IPS-18a (cell line): ENCODE measurements around the gene TRIP4.
"Not testable (repeated sequence)": the region's sequence is repeated elsewhere in the genome, so short reads cannot be mapped to it uniquely, and the experiment has no call there.

Experiments
- H3K27ac ChIP-seq: one replicate; pipeline ENCODE4 v1.5.1; 2013; ENCODE audit warnings: low read length
- H3K27me3 ChIP-seq: one replicate; pipeline ENCODE4 v1.6.1; 2013; ENCODE audit warnings: mild to moderate bottlenecking, low read length; ENCODE audit not compliant: control insufficient read depth, insufficient read depth
- H3K36me3 ChIP-seq: one replicate; pipeline ENCODE4 v1.6.1; 2013; ENCODE audit warnings: low read depth, low read length; ENCODE audit not compliant: control insufficient read depth
- H3K4me1 ChIP-seq: one replicate; pipeline ENCODE4 v1.6.1; 2013; ENCODE audit warnings: low read depth, low read length; ENCODE audit not compliant: control insufficient read depth
- H3K4me3 ChIP-seq: one replicate; pipeline ENCODE4 v1.5.1; 2013; ENCODE audit warnings: low read length
- H3K9ac ChIP-seq: one replicate; pipeline ENCODE4 v1.6.1; 2013; ENCODE audit warnings: mild to moderate bottlenecking, low read length, moderate library complexity
- H3K9me3 ChIP-seq: one replicate; pipeline ENCODE4 v1.6.1; 2013; ENCODE audit warnings: low read depth, low read length; ENCODE audit not compliant: control insufficient read depth

TRIP4 gene

GRCh38 chr15:64387562-64388168 is at the start of gene TRIP4:
TSS of gene TRIP4 (plus strand) at chr15:64387836. CDS start at chr15:64387864, 28 bp downstream.
- no peaks in the 10 kb centered on the region for H3K9me3 ChIP-seq
- no peaks in the 10 kb centered on the region for H3K27me3 ChIP-seq
- peak within 1 kb of the TSS; percentile 94 for H3K4me3 ChIP-seq
- peak within 1 kb of the TSS; percentile 64 for H3K27ac ChIP-seq
- H3K9ac ChIP-seq = peak within 1 kb of the TSS; percentile 85
- H3K36me3 ChIP-seq = no peaks in the 10 kb centered on the region
- H3K4me1 ChIP-seq = no peaks in the 10 kb centered on the region

- Histone ChIP-seq H3K27ac (no peak overlapping the region), H3K27me3 (no peaks in the 10 kb centered on the region), H3K9me3 (no peaks in the 10 kb centered on the region), H3K9ac (no peak overlapping the region), H3K4me3 (no peak overlapping the region), H3K4me1 (no peaks in the 10 kb centered on the region), H3K36me3 (no peaks in the 10 kb centered on the region)
These were observed 47.3 kb upstream of the TRIP4 start for GRCh38 chr15:64340355-64340754.

DNA sequence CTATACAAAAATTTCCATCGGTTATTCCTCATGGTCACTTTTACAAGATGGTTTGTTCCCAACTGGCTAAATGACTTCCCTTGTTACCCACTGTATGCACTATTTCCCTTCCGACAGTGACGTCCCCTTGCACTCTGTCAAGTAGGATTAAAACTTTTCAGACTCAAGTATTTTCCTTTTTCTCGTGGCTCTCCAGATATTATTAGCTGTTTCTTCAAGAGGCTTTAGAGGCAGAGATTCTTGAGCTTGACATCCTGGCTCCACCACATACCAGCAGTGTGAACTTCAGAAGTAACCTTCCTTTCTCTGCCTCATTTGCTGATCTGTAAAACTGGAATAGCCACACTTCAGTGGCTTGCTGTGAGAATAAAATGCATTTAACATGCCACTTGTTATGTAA is 45.7 kb upstream of the TRIP4 start:
- no peak overlapping the region for H3K27ac ChIP-seq

DNA sequence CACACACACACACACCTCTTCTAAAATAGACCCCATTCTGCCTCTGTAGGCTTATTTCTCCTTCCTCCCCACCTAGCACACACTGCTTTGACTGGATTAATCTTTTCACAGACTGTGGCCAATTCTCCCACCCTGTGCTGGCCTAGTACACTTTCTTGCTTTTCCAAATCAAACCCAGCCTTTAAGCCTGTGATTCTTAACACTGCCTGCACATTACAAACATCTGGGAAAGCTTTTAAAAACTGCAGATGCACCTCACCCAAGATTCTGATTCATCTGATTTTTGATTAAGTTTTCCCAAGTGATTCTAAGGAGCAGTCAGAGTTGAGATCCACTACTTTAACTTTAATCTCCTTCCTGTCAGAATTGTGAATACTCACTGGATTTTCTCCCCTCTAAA is 44.4 kb upstream of the TRIP4 start:
- Histone ChIP-seq H3K27ac (no peak overlapping the region), H3K9me3 (no peaks in the 10 kb centered on the region), H3K36me3 (no peaks in the 10 kb centered on the region), H3K4me1 (no peaks in the 10 kb centered on the region), H3K27me3 (no peaks in the 10 kb centered on the region), H3K4me3 (no peak overlapping the region), H3K9ac (no peak overlapping the region)

More for the DNA sequence above, 45.7 kb upstream of the TRIP4 start:
- H3K4me3 ChIP-seq = no peak overlapping the region
- no peaks in the 10 kb centered on the region for H3K9me3 ChIP-seq
- no peaks in the 10 kb centered on the region for H3K27me3 ChIP-seq
- H3K9ac ChIP-seq = no peak overlapping the region
- H3K4me1 ChIP-seq = no peaks in the 10 kb centered on the region
- no peaks in the 10 kb centered on the region for H3K36me3 ChIP-seq

DNA sequence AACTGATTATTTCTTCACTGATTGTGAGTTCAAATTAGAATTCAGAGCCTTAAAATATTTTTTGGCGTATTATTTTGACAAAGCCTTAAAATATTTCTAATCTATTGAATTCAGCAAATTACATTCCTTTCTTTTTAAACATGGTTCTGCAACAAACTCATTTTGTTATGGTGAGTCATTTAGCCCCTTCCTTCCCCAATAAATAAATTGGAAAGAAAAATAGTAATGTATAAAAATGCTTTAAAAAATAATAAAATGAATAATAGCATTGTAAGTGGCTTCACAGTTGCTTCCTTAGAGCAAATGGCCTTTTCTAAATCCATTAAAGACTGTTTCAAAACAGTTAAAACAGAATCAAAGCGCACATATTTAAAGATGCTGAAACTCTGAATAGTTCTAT is 43.8 kb upstream of the TRIP4 start:
- Histone ChIP-seq H3K4me1 (no peaks in the 10 kb centered on the region), H3K9ac (no peak overlapping the region)

DNA sequence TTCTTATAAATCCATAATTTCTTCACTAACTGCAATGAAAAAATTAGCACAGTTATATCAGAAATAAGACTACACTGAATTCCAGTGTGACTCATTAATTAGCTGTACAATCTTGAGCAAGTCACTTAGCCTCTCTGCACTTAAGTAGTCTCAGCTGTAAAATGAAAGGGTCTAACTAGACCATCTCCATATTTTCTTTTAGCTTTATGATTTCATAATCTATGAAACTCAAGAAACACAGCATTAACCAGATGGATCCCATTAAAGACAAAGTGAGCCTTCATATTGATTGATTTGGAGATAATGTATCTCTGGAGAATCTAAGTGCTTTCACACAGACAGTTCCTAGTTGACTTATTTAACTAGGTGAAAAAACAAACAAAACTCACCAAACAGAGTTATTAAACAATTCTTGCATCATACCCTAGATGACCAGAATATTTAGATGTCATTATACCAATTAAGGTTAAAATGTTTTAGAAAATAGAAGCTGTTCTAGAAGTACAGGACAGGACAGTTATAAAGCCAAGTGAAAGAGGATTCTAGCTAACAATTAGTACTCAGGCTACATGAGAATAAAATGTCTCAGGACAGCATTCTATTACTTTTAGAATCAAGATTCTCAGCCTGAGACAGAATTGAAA is 42.9 kb upstream of the TRIP4 start:
- H3K27ac ChIP-seq = no peak overlapping the region
- H3K4me1 ChIP-seq = no peaks in the 10 kb centered on the region
- H3K27me3 ChIP-seq = no peaks in the 10 kb centered on the region

More for the DNA sequence above, 43.8 kb upstream of the TRIP4 start:
- Histone ChIP-seq H3K27me3 (no peaks in the 10 kb centered on the region), H3K36me3 (no peaks in the 10 kb centered on the region), H3K9me3 (no peaks in the 10 kb centered on the region), H3K4me3 (no peak overlapping the region), H3K27ac (no peak overlapping the region)

GRCh38 chr15:64346242-64346641 is 41.4 kb upstream of the TRIP4 start:
- H3K4me3 ChIP-seq, H3K9ac ChIP-seq, H3K36me3 ChIP-seq, H3K9me3 ChIP-seq, H3K27me3 ChIP-seq, H3K4me1 ChIP-seq, H3K27ac ChIP-seq: not testable (repeated sequence)

More for the DNA sequence above, 42.9 kb upstream of the TRIP4 start:
- Histone ChIP-seq H3K4me3 (no peak overlapping the region), H3K9ac (no peak overlapping the region), H3K9me3 (no peaks in the 10 kb centered on the region), H3K36me3 (no peaks in the 10 kb centered on the region)

DNA sequence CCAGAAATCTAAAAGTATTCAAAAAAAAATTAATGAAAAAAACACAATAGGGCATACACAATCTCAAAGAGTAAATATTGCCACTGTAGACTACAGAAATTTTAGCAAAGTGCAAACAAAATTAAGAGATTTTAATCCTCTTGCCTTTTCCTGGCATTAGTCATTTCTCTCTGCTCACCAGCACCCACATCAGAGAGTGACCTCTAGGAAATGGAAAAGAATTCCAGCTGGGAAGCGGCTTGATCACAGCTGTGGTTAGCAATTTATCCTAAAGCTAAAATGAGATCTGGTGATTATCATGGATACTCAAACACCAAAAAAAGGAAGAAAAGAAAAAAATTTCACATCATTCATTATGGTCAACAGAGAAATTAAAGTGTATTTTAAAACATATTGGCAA is 39.2 kb upstream of the TRIP4 start:
- Histone ChIP-seq H3K4me1 (no peaks in the 10 kb centered on the region), H3K9ac (no peak overlapping the region), H3K4me3 (no peak overlapping the region), H3K9me3 (no peaks in the 10 kb centered on the region), H3K36me3 (no peaks in the 10 kb centered on the region), H3K27ac (no peak overlapping the region), H3K27me3 (no peaks in the 10 kb centered on the region)

DNA sequence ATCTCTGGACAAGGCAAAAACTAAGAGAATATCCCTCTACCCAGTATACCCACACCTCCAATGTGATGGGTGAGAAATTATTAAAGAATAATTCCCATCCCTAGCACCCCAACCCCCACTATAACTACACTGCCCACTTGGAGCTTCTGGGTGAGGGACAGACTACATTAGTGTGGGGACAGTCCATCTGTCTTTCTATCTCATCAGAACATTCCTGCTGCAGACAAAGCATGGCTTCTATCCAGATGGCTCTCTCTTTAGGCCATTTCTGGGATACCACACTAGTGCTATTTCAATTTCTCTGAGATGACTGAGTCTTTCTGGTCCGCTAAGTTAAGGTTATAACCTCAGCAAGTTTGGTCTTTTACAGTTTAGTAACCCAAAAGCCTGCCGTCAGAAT is 38.3 kb upstream of the TRIP4 start:
- peaks cover under 1% of the 10 kb centered on the region for H3K4me1 ChIP-seq
- no peaks in the 10 kb centered on the region for H3K36me3 ChIP-seq
- H3K4me3 ChIP-seq = no peak overlapping the region
- no peaks in the 10 kb centered on the region for H3K27me3 ChIP-seq
- H3K9me3 ChIP-seq = no peaks in the 10 kb centered on the region
- no peak overlapping the region for H3K27ac ChIP-seq
- no peak overlapping the region for H3K9ac ChIP-seq

DNA sequence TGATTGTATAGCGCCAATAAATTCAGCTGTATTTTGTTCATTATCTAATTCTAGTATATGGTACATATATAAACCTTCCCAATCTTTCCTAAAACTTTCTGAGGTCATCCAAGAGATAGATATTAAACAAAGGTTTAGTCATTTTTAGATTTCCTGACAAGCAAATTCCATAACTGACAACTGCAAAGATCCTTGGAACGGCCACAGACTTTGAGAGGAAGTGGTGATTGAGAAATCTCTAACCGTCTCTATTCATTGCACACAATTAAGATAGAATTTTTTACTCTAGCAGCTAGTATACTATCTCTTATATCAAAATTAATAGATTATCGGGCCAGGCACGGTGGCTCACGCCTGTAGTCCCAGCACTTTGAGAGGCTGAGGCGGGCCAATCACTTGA is 36.4 kb upstream of the TRIP4 start:
- Histone ChIP-seq H3K27me3 (no peaks in the 10 kb centered on the region), H3K27ac (no peak overlapping the region), H3K9ac (no peak overlapping the region), H3K4me3 (no peak overlapping the region), H3K36me3 (no peaks in the 10 kb centered on the region), H3K4me1 (peaks cover 5% of the 10 kb centered on the region), H3K9me3 (no peaks in the 10 kb centered on the region)

DNA sequence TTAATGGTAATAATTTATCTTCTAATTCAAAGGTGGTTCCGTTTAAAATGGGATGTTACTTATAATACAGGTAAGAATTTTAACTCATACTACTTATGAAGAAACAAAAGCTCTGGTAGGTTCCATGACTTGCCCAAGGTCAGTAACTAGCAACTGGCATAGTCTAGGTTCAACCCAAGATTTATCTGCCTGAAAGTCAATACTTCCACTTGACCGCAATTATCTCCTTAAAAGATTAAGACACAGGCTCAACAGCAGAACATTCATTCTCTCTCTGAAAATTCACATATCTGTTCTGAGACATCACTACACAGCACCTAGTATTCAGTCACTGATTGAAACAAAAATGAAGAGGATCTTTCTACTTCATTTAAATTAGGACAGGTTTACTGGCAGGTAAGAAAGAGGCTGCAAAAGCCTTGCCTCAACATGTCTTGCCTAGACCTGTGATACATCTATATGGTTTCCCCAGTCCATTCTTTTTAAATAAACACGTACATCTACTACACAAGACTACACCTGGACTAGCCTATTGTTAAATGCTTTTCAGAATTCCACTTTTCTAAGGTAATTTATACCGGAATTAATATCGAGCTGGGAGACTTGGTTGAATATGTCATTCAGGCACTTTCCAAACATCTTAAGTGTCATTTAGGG is 32.8 kb upstream of the TRIP4 start:
- Histone ChIP-seq H3K36me3 (no peaks in the 10 kb centered on the region), H3K9ac (peak overlapping the region; percentile 87), H3K27ac (peak overlapping the region; percentile 31), H3K4me1 (peaks cover 9% of the 10 kb centered on the region), H3K9me3 (no peaks in the 10 kb centered on the region), H3K4me3 (peak overlapping the region; percentile 95), H3K27me3 (no peaks in the 10 kb centered on the region)
